Upper lobe of right lung (tissue), 1 donor: ENCODE results near the gene DDC. TPM values are rescaled to one million over a fixed set of nuclear protein-coding genes. Genes with fewer than 3 reads are reported as not detected.
"Not testable (repeated sequence)": the region's sequence is repeated elsewhere in the genome, so short reads cannot be mapped to it uniquely, and the experiment has no call there.

Source experiments
- ATAC-seq: fragments of 200-7000 bp; cut with Tn5 transposase; one replicate; pipeline ENCODE4 v1.9.1; 2020; ENCODE audit warnings: mild to moderate bottlenecking, moderate library complexity
- DNase-seq: peaks from one replicate; pipeline ENCODE4 v3.0.0-alpha.2; 2020
- H3K27ac ChIP-seq: fragments of 200-600 bp; one replicate; pipeline ENCODE4 v1.8.0; 2022
- H3K27me3 ChIP-seq: fragments of 200-600 bp; one replicate; pipeline ENCODE4 v1.8.0; 2022; ENCODE audit warnings: mild to moderate bottlenecking
- H3K36me3 ChIP-seq: fragments of 200-600 bp; one replicate; pipeline ENCODE4 v1.8.0; 2022
- H3K4me1 ChIP-seq: fragments of 200-600 bp; one replicate; pipeline ENCODE4 v1.8.0; 2022
- H3K4me3 ChIP-seq: fragments of 200-600 bp; one replicate; pipeline ENCODE4 v1.8.0; 2022; ENCODE audit warnings: mild to moderate bottlenecking
- H3K9me3 ChIP-seq: fragments of 200-600 bp; one replicate; pipeline ENCODE4 v1.8.0; 2022
- intact Hi-C: fragments of 100-400 bp; cut with DNase I; formaldehyde crosslinking; loops from one replicate; pipeline ENCODE4 v1.11.0; 2022
- total RNA-seq: library from RNA; stranded (reverse); fragmentation: NEBNext Ultra II Directional; extraction: Animal tissue kit (Norgen Biotek cat#: 25700); gene quantifications from one replicate; pipeline ENCODE4 v1.2.1, GENCODE V29; 2021
- TF ChIP-seq, protein P1 (sequence below): fragments of 200-600 bp; IDR thresholded peaks from one replicate; pipeline ENCODE4 v1.8.0; 2022; ENCODE audit warnings: antibody characterized with exemption
- donor health status: DM: no; HTN: yes; CAD: no; lungs with severe emphysema.

DDC gene
- total RNA-seq, 1 donor from 2014 or later: 3.1 TPM

- ATAC-seq (no peak), DNase-seq (no peak)
- Histone ChIP-seq H3K9me3 (no peaks in the 10 kb centered on the region), H3K4me3 (no peak overlapping the region), H3K4me1 (no peaks in the 10 kb centered on the region), H3K27me3 (no peaks in the 10 kb centered on the region), H3K36me3 (no peaks in the 10 kb centered on the region), H3K27ac (no peak overlapping the region)
- intact Hi-C loops: no loop called here
- TF ChIP-seq, protein P1, sequence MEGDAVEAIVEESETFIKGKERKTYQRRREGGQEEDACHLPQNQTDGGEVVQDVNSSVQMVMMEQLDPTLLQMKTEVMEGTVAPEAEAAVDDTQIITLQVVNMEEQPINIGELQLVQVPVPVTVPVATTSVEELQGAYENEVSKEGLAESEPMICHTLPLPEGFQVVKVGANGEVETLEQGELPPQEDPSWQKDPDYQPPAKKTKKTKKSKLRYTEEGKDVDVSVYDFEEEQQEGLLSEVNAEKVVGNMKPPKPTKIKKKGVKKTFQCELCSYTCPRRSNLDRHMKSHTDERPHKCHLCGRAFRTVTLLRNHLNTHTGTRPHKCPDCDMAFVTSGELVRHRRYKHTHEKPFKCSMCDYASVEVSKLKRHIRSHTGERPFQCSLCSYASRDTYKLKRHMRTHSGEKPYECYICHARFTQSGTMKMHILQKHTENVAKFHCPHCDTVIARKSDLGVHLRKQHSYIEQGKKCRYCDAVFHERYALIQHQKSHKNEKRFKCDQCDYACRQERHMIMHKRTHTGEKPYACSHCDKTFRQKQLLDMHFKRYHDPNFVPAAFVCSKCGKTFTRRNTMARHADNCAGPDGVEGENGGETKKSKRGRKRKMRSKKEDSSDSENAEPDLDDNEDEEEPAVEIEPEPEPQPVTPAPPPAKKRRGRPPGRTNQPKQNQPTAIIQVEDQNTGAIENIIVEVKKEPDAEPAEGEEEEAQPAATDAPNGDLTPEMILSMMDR: no peak
These were observed 33.3 kb downstream of the DDC start for GRCh38 chr7:50531928-50532327.

- no peaks in the 10 kb centered on the region for H3K9me3 ChIP-seq
- DNase-seq: no peak
- H3K4me3 ChIP-seq: no peak overlapping the region
- no peaks in the 10 kb centered on the region for H3K36me3 ChIP-seq
- TF ChIP-seq, protein P1: no peak
- H3K27ac ChIP-seq: no peak overlapping the region
- intact Hi-C loops: no loop called here
- H3K4me1 ChIP-seq: no peaks in the 10 kb centered on the region
- H3K27me3 ChIP-seq: no peaks in the 10 kb centered on the region
- peak; percentile 58 for ATAC-seq
These were observed 33.7 kb downstream of the DDC start for GRCh38 chr7:50531401-50531911.

DNA sequence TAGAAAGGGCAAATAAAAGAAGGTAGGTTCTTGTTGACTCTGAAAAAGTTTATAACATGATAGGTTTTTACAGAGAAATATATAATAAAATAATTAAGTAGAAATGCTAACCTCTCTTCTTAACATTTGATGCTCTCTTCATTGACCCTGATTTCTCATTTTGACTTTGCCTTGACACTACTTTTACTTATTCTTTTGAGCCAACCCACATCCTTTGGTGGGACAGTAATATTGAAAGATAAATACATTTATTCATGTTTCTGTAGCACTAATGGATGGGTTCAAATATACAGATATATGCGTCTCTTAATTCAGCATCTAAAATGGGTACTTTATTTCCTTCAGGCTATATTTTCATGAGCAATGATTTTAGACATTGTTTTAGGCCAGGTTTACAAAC is 34.4 kb downstream of the DDC start:
- intact Hi-C loops: no loop called here
- TF ChIP-seq, protein P1: no peak

GRCh38 chr7:50529093-50529862 is 35.9 kb downstream of the DDC start:
- ATAC-seq (no peak), DNase-seq (no peak)
- Histone ChIP-seq H3K4me1 (no peaks in the 10 kb centered on the region), H3K36me3 (no peaks in the 10 kb centered on the region), H3K4me3 (no peak overlapping the region), H3K27ac (no peak overlapping the region), H3K9me3 (no peaks in the 10 kb centered on the region), H3K27me3 (no peaks in the 10 kb centered on the region)
- intact Hi-C loops: no loop called here
- TF ChIP-seq, protein P1: no peak

More for the DNA sequence above, 34.4 kb downstream of the DDC start:
- ATAC-seq (no peak), DNase-seq (no peak)
- Histone ChIP-seq H3K36me3 (no peaks in the 10 kb centered on the region), H3K4me1 (no peaks in the 10 kb centered on the region), H3K9me3 (no peaks in the 10 kb centered on the region), H3K27me3 (no peaks in the 10 kb centered on the region), H3K4me3 (no peak overlapping the region), H3K27ac (no peak overlapping the region)

- Histone ChIP-seq H3K36me3 (no peaks in the 10 kb centered on the region), H3K27ac (no peak overlapping the region), H3K27me3 (no peaks in the 10 kb centered on the region), H3K4me3 (no peak overlapping the region), H3K4me1 (no peaks in the 10 kb centered on the region), H3K9me3 (no peaks in the 10 kb centered on the region)
- intact Hi-C loops: no loop called here
- TF ChIP-seq, protein P1: no peak
- no peak for DNase-seq
- no peak for ATAC-seq
These were observed 36.7 kb downstream of the DDC start for GRCh38 chr7:50528266-50529092.

DNA sequence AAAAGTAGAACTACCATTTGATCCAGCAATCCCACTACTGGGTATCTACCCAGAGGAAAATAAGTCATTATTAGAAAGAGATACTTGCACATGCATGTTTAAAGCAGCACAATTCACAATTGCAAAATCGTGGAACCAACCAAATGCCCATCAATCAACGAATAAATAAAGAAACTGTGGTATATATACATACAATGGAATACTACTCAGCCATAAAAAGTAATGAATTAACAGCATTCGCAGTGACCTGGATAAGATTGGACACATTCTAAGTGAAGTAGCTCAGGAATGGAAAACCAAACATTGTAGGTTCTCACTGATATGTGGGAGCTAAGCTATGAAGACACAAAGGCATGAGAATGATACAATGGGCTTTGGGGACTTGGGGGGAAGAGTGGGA is 45.9 kb downstream of the DDC start:
- H3K36me3 ChIP-seq, ATAC-seq, H3K4me1 ChIP-seq, H3K27ac ChIP-seq, H3K4me3 ChIP-seq, H3K27me3 ChIP-seq, intact Hi-C loops, DNase-seq, H3K9me3 ChIP-seq: not testable (repeated sequence)
